IMR-90 (cell line): ENCODE data around the gene CA7. TPM values are rescaled to one million over a fixed set of nuclear protein-coding genes. Genes with fewer than 3 reads are reported as not detected.

Experiments used
- ATAC-seq: fragments of 200-7000 bp; cut with Tn5 transposase; 2 replicates; pipeline ENCODE4 v1.9.1; 2020; ENCODE audit warnings: low read depth, mild to moderate bottlenecking, moderate library complexity
- BruUV-seq: library from RNA; stranded (reverse); fragments of 400-500 nt; replicated peaks from 2 replicates; lab custom pipeline; 2021; lab: Mats Ljungman, UMichigan
- CTCF ChIA-PET: fragments of 300-600 bp; formaldehyde crosslinking; extraction: SDS; loops from one replicate; lab custom pipeline; 2021; ENCODE audit warnings: antibody characterized with exemption; lab: Yijun Ruan, JAX
- POLR2A ChIA-PET: fragments of 300-600 bp; sonication (Branson Sonifier 250); formaldehyde crosslinking; loops from one replicate; lab custom pipeline; 2022; ENCODE audit warnings: antibody characterized with exemption; ENCODE audit not compliant: unreplicated experiment; lab: Charles Lee
- DNase-seq: peaks from one replicate; pipeline ENCODE4 v3.0.0; 2013
- H2AFZ ChIP-seq: replicated peaks from 2 replicates; pipeline ENCODE3; 2013; ENCODE audit warnings: low read length, mild to moderate bottlenecking; ENCODE audit not compliant: poor library complexity
- H2AK5ac ChIP-seq: 2 replicates; pipeline ENCODE4 v1.6.1; 2013; ENCODE audit warnings: low read depth, low read length, inconsistent platforms
- H2AK9ac ChIP-seq: replicated peaks from 2 replicates; pipeline ENCODE3; 2013; ENCODE audit warnings: mild to moderate bottlenecking, low read depth, low read length, moderate library complexity; ENCODE audit not compliant: poor library complexity
- H2BK120ac ChIP-seq: 2 replicates; pipeline ENCODE4 v1.6.1; 2013; ENCODE audit warnings: low read depth, low read length, inconsistent platforms
- H2BK15ac ChIP-seq: 3 replicates; pipeline ENCODE4 v1.6.1; 2013; ENCODE audit warnings: low read depth, low read length, inconsistent platforms
- H2BK20ac ChIP-seq: 2 replicates; pipeline ENCODE4 v1.6.1; 2013; ENCODE audit warnings: low read depth, mild to moderate bottlenecking, inconsistent platforms, low read length, moderate library complexity
- H2BK5ac ChIP-seq: 2 replicates; pipeline ENCODE4 v1.6.1; 2013; ENCODE audit warnings: mild to moderate bottlenecking, low read depth, low read length, inconsistent platforms; ENCODE audit not compliant: poor library complexity, severe bottlenecking
- H3K14ac ChIP-seq: replicated peaks from 2 replicates; pipeline ENCODE4 v1.6.1; 2013; ENCODE audit warnings: low read depth, low read length, inconsistent platforms
- H3K18ac ChIP-seq: 2 replicates; pipeline ENCODE4 v1.6.1; 2013; ENCODE audit warnings: low read depth, low read length, control low read depth
- H3K23ac ChIP-seq: 2 replicates; pipeline ENCODE4 v1.6.1; 2013; ENCODE audit warnings: low read depth, low read length, inconsistent platforms
- H3K27ac ChIP-seq: 2 replicates; pipeline ENCODE4 v1.5.1; 2013; ENCODE audit warnings: mild to moderate bottlenecking, control low read depth, low read length; ENCODE audit not compliant: insufficient read depth
- H3K27me3 ChIP-seq: 2 replicates; pipeline ENCODE4 v1.6.1; 2013; ENCODE audit warnings: low read length; ENCODE audit not compliant: control insufficient read depth, insufficient read depth
- H3K36me3 ChIP-seq: 2 replicates; pipeline ENCODE4 v1.6.1; 2013; ENCODE audit warnings: low read length, mixed read lengths; ENCODE audit not compliant: control insufficient read depth, insufficient read depth
- H3K4ac ChIP-seq: 2 replicates; pipeline ENCODE4 v1.6.1; 2013; ENCODE audit warnings: low read depth, low read length, inconsistent platforms
- H3K4me1 ChIP-seq: 2 replicates; pipeline ENCODE4 v1.6.1; 2013; ENCODE audit warnings: low read length, mixed read lengths; ENCODE audit not compliant: control insufficient read depth, insufficient read depth
- H3K4me2 ChIP-seq: 2 replicates; pipeline ENCODE4 v1.6.1; 2013; ENCODE audit warnings: low read depth, mild to moderate bottlenecking, control low read depth, low read length, moderate library complexity
- H3K4me3 ChIP-seq: 2 replicates; pipeline ENCODE4 v1.5.1; 2013; ENCODE audit warnings: low read depth, mild to moderate bottlenecking, control low read depth, low read length, moderate library complexity; ENCODE audit not compliant: insufficient read depth
- H3K56ac ChIP-seq: 2 replicates; pipeline ENCODE4 v1.6.1; 2013; ENCODE audit warnings: low read length, inconsistent platforms; ENCODE audit not compliant: insufficient read depth; ENCODE audit errors: extremely low read depth
- H3K79me1 ChIP-seq, 2 experiments: 2 replicates each; pipeline ENCODE4 v1.6.1; 2013; ENCODE audit warnings: low read length in 2 of 2, inconsistent platforms in 1 of 2, low read depth in 1 of 2
- H3K9ac ChIP-seq: 2 replicates; pipeline ENCODE4 v1.6.1; 2013; ENCODE audit warnings: low read depth, low read length, control low read depth
- H3K9me1 ChIP-seq: 2 replicates; pipeline ENCODE4 v1.6.1; 2013; ENCODE audit warnings: low read length, inconsistent platforms; ENCODE audit not compliant: insufficient read depth
- H3K9me3 ChIP-seq: 2 replicates; pipeline ENCODE4 v1.6.1; 2013; ENCODE audit warnings: low read length; ENCODE audit not compliant: control insufficient read depth, insufficient read depth
- H4K20me1 ChIP-seq: 2 replicates; pipeline ENCODE4 v1.6.1; 2013; ENCODE audit warnings: low read length, inconsistent platforms; ENCODE audit not compliant: insufficient read depth
- H4K5ac ChIP-seq: 2 replicates; pipeline ENCODE4 v1.6.1; 2013; ENCODE audit warnings: mild to moderate bottlenecking, low read depth, low read length, control low read depth
- H4K8ac ChIP-seq, 2 experiments: 2 replicates each; pipeline ENCODE4 v1.6.1; 2013; ENCODE audit warnings: low read depth in 2 of 2, low read length in 2 of 2, control low read depth in 1 of 2, inconsistent platforms in 1 of 2
- H4K91ac ChIP-seq: 2 replicates; pipeline ENCODE4 v1.6.1; 2013; ENCODE audit warnings: low read depth, low read length, inconsistent platforms; ENCODE audit not compliant: insufficient read depth
- MAZ ChIP-seq: IDR thresholded peaks from 2 replicates; pipeline ENCODE4 v1.6.1; 2012; ENCODE audit warnings: low read depth, mild to moderate bottlenecking, low read length, improper control_type of control experiment, moderate library complexity, borderline replicate concordance
- MXI1 ChIP-seq: IDR thresholded peaks from 2 replicates; pipeline ENCODE4 v1.6.1; 2012; ENCODE audit warnings: low read depth, mild to moderate bottlenecking, low read length, moderate library complexity, borderline replicate concordance
- POLR2A ChIP-seq: IDR thresholded peaks from 2 replicates; pipeline ENCODE4 v1.6.1; 2012; ENCODE audit warnings: mild to moderate bottlenecking, low read depth, low read length
- USF2 ChIP-seq: fragments of 150-350 bp; IDR thresholded peaks from 2 replicates; pipeline ENCODE4 v1.6.1; 2017; ENCODE audit warnings: mild to moderate bottlenecking, antibody characterized with exemption, low read length, low read depth
- WGBS, 2 experiments: methylation state at CpG; one replicate each; pipeline versions ENCODE4 v1.1.5 to v1.1.7; 2013; ENCODE audit warnings: missing lambda C conversion rate in 2 of 2; ENCODE audit not compliant: insufficient read length in 1 of 2; ENCODE audit errors: extremely low coverage in 2 of 2; 5-methylcytosine and 5-hydroxymethylcytosine counted together
- dilution Hi-C: fragments of 300-500 bp; cut with HindIII; formaldehyde crosslinking; loops from one replicate; pipeline ENCODE4 v1.14.3; 2018; ENCODE audit warnings: low sequenced_read_pairs; ENCODE audit not compliant: unreplicated experiment
- in situ Hi-C: fragments of 300-500 bp; cut with MboI; formaldehyde crosslinking; loops from 3 replicates; pipeline ENCODE4 v1.14.3; 2019; ENCODE audit warnings: low sequenced_read_pairs, inconsistent platforms, mixed read lengths
- intact Hi-C: fragments of 100-400 bp; cut with micrococcal nuclease; formaldehyde crosslinking; loops from 2 replicates; pipeline ENCODE4 v1.10.0; 2022
- polyA plus RNA-seq, 3 experiments: library from polyadenylated mRNA; depleted of rRNA; stranded (reverse); fragments of >200 nt; gene quantifications; 2 replicates each; pipeline ENCODE4 v1.2.3, GENCODE V29; 2012; ENCODE audit warnings: low replicate concordance in 1 of 3
- total RNA-seq: library from RNA; depleted of rRNA; stranded (reverse); fragments of >200 nt; gene quantifications from 2 replicates; pipeline ENCODE4 v1.2.3, GENCODE V29; 2012

The CA7 gene
- total and polyA plus RNA-seq, 2 of the 4 experiments (the other 2 are of a cell fraction), result not detected

DNA sequence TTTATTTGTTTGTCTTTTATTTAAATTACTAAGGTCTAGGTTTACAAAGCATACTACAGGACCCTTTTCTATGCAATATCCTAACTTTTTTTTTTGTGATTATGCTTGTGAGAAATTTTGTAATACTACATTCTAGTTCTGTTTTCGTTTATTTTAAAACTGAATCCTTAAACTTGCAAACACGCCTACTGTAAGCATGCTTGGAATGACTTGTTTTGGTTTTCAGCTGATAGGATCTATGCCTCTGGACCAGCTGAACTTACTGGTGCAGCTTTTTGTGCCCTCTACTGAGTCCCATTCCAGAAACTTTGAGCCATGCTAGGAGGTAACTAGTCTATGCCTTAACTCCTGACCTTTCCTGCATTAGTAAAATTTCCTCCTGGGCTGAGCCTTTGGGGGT is 42.1 kb downstream of the CA7 start:
- no peak overlapping the region for H2BK15ac ChIP-seq
- H4K8ac ChIP-seq, result no peak overlapping the region
- peak overlapping the region; percentile 18 for H3K4me2 ChIP-seq
- H3K9me3 ChIP-seq, result no peaks in the 10 kb centered on the region
- H3K23ac ChIP-seq, result peak overlapping the region; percentile 28; the same call in 1 of the 2 replicates
- H3K14ac ChIP-seq, result no peak overlapping the region; the same call in 1 of the 2 replicates
- H3K27ac ChIP-seq, result peak overlapping the region; percentile 81; the same call in 1 of the 2 replicates
- no peak overlapping the region for H4K5ac ChIP-seq
- H3K9me1 ChIP-seq, result peaks cover 13% of the 10 kb centered on the region
- peaks cover 14 to 40% of the 10 kb centered on the region in 2 experiments; a peak in 3 of 4 replicates for H3K79me1 ChIP-seq
- 0 out of 2 replicates have a peak overlapping the region, but pooled peaks have one; percentile 19 for H2BK20ac ChIP-seq
- no peak overlapping the region for H2BK120ac ChIP-seq
- no peak overlapping the region for H3K4me3 ChIP-seq
- TF ChIP-seq MXI1 (0 out of 2 replicates have a peak, but pooled peaks have one; percentile 9), POLR2A (no peak), USF2 (no peak), MAZ (no peak)
- H2AFZ ChIP-seq, result no peak overlapping the region
- H2AK5ac ChIP-seq, result 0 out of 2 replicates have a peak overlapping the region, but pooled peaks have one; percentile 19
- peaks cover 16% of the 10 kb centered on the region for H3K4me1 ChIP-seq
- H2BK5ac ChIP-seq, result peak overlapping the region; percentile 66
- no peak overlapping the region for H3K18ac ChIP-seq
- no peaks in the 10 kb centered on the region for H3K27me3 ChIP-seq
- peaks cover 10% of the 10 kb centered on the region; the same call in 1 of the 2 replicates for H4K20me1 ChIP-seq
- H3K36me3 ChIP-seq, result peaks cover 19% of the 10 kb centered on the region
- ChIA-PET CTCF (interaction anchor here (1.0 to 2.2 kb wide), 2 partner anchors 9 to 13 kb away, joined by 4 to 9 read pairs; no protein-coding TSS in a partner anchor), POLR2A (interaction anchor here (0.5 to 0.9 kb wide), 2 partner anchors 13 to 63 kb away, joined by 4 to 10 read pairs; no protein-coding TSS in a partner anchor)
- H3K9ac ChIP-seq, result no peak overlapping the region
- H4K91ac ChIP-seq, result no peak overlapping the region
- DNase-seq, result peak; percentile 46
- ATAC-seq, result peak; percentile 95
- no CpG with 5 or more reads among the region's 2 CpGs for WGBS, 2 experiments
- intact Hi-C loops (no loop called here), dilution Hi-C loops (no loop called here), in situ Hi-C loops (no loop called here)
- no TSS peak for BruUV-seq
- no peak overlapping the region for H3K56ac ChIP-seq
- H3K4ac ChIP-seq, result no peak overlapping the region; the same call in 1 of the 2 replicates
- H2AK9ac ChIP-seq, result no peak overlapping the region
